ENCODE data around the gene KCNC2. TPM values are rescaled to one million over a fixed set of nuclear protein-coding genes. Genes with fewer than 3 reads are reported as not detected.

KCNC2 gene
- total RNA-seq, 2 experiments from 2014 or later: not detected

- Mint-ChIP-seq H3K4me3 (no peak overlapping the region), H3K36me3 (ENCODE audit: low read depth) (no peaks in the 10 kb centered on the region), H3K27me3 (no peaks in the 10 kb centered on the region), H3K9me3 (no peaks in the 10 kb centered on the region), H3K27ac (no peak overlapping the region), H3K4me1 (ENCODE audit: low read depth) (no peaks in the 10 kb centered on the region)
- intact Hi-C loops (cut with micrococcal nuclease): no loop called here
- ChIA-PET CTCF (interaction anchor here (1.0 to 1.6 kb wide), 2 partner anchors 14 to 24 kb away, joined by 3 read pairs; no protein-coding TSS in a partner anchor), POLR2A (interaction anchor here (0.6 kb wide), 1 partner anchor 22 kb away, joined by 4 read pairs; no protein-coding TSS in a partner anchor)
- TF ChIP-seq CTCF (IDR thresholded peaks at IDR 0.05): no peak
- no peak for ATAC-seq
- DNase-seq: no peak
Measured at GRCh38 chr12:75155962-75156361, 53.7 kb downstream of the KCNC2 start.

GRCh38 chr12:75154388-75154787 is 55.3 kb downstream of the KCNC2 start:
- ATAC-seq (no peak), DNase-seq (no peak)
- TF ChIP-seq CTCF (IDR thresholded peaks at IDR 0.05): no peak
- Mint-ChIP-seq H3K27ac (no peak overlapping the region), H3K27me3 (peaks cover 3% of the 10 kb centered on the region), H3K9me3 (no peaks in the 10 kb centered on the region), H3K36me3 (ENCODE audit: low read depth) (no peaks in the 10 kb centered on the region), H3K4me3 (no peak overlapping the region), H3K4me1 (ENCODE audit: low read depth) (no peaks in the 10 kb centered on the region)
- CTCF ChIA-PET: no interaction called here
- POLR2A ChIA-PET: no interaction called here
- intact Hi-C loops (cut with micrococcal nuclease): no loop called here

- DNase-seq (no peak), ATAC-seq (no peak)
- Mint-ChIP-seq H3K36me3 (ENCODE audit: low read depth) (no peaks in the 10 kb centered on the region), H3K27ac (no peak overlapping the region), H3K4me3 (no peak overlapping the region), H3K4me1 (ENCODE audit: low read depth) (no peaks in the 10 kb centered on the region), H3K27me3 (no peaks in the 10 kb centered on the region), H3K9me3 (no peaks in the 10 kb centered on the region)
- ChIA-PET POLR2A (no interaction called here), CTCF (no interaction called here)
- intact Hi-C loops (cut with micrococcal nuclease): no loop called here
- no peak for TF ChIP-seq CTCF (IDR thresholded peaks at IDR 0.05)
Measured at GRCh38 chr12:75139196-75139595, 70.4 kb downstream of the KCNC2 start.

- DNase-seq (no peak), ATAC-seq (no peak)
- H3K36me3 Mint-ChIP-seq (ENCODE audit: low read depth): no peaks in the 10 kb centered on the region
- H3K27me3 Mint-ChIP-seq: no peaks in the 10 kb centered on the region
- POLR2A ChIA-PET: no interaction called here
- H3K4me1 Mint-ChIP-seq (ENCODE audit: low read depth): no peaks in the 10 kb centered on the region
- no peak overlapping the region for H3K4me3 Mint-ChIP-seq
- no peak overlapping the region for H3K27ac Mint-ChIP-seq
- no peaks in the 10 kb centered on the region for H3K9me3 Mint-ChIP-seq
- CTCF ChIA-PET: no interaction called here
- intact Hi-C loops (cut with micrococcal nuclease): no loop called here
- no peak for TF ChIP-seq CTCF (IDR thresholded peaks at IDR 0.05)
Measured at GRCh38 chr12:75137896-75138295, 71.7 kb downstream of the KCNC2 start.

GRCh38 chr12:75135026-75135425 is 74.6 kb downstream of the KCNC2 start:
- no peaks in the 10 kb centered on the region for H3K4me1 Mint-ChIP-seq (ENCODE audit: low read depth)
- CTCF ChIA-PET: no interaction called here
- intact Hi-C loops (cut with micrococcal nuclease): no loop called here
- H3K9me3 Mint-ChIP-seq: no peaks in the 10 kb centered on the region
- ATAC-seq (no peak), DNase-seq (no peak)
- H3K27ac Mint-ChIP-seq: no peak overlapping the region
- POLR2A ChIA-PET: no interaction called here
- no peaks in the 10 kb centered on the region for H3K36me3 Mint-ChIP-seq (ENCODE audit: low read depth)
- no peak overlapping the region for H3K4me3 Mint-ChIP-seq
- H3K27me3 Mint-ChIP-seq: no peaks in the 10 kb centered on the region
- no peak for TF ChIP-seq CTCF (IDR thresholded peaks at IDR 0.05)
